ENCODE measurements around the gene GPRIN2.
"Not testable (repeated sequence)": the region's sequence is repeated elsewhere in the genome, so short reads cannot be mapped to it uniquely, and the experiment has no call there.

Gene GPRIN2

GRCh38 chr10:46514431-46514861, 42.0 kb downstream of the GPRIN2 start:
- in situ Hi-C loops (cut with HindIII; ENCODE audit: low sequenced_read_pairs) = no loop called here

DNA sequence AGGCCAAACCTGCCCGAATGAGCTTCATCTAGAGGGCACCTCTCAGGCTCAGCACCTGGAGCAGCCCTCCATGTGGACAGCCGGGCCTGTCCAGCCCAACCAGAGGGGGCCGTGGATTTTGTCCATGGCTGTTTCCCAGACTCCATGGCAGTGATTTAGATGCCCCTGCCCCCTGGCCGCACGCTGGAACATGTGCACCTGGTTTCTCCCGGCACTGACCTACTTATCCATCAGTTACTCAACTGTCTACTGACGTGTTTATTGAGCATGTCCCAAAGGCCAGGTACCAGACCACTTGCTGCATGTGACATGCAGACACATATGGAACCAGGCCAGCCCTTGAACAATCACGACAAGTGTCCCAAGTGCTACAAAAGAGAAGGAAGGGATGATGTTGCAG, 43.1 kb downstream of the GPRIN2 start:
- DNase-seq (ENCODE audit: low read depth, low spot score); H3K4me3 ChIP-seq (ENCODE audit: low read depth, low read length); in situ Hi-C loops (cut with HindIII; ENCODE audit: low sequenced_read_pairs): not testable (repeated sequence)

More at GRCh38 chr10:46514431-46514861, 42.0 kb downstream of the GPRIN2 start:
- TF ChIP-seq, protein P1, sequence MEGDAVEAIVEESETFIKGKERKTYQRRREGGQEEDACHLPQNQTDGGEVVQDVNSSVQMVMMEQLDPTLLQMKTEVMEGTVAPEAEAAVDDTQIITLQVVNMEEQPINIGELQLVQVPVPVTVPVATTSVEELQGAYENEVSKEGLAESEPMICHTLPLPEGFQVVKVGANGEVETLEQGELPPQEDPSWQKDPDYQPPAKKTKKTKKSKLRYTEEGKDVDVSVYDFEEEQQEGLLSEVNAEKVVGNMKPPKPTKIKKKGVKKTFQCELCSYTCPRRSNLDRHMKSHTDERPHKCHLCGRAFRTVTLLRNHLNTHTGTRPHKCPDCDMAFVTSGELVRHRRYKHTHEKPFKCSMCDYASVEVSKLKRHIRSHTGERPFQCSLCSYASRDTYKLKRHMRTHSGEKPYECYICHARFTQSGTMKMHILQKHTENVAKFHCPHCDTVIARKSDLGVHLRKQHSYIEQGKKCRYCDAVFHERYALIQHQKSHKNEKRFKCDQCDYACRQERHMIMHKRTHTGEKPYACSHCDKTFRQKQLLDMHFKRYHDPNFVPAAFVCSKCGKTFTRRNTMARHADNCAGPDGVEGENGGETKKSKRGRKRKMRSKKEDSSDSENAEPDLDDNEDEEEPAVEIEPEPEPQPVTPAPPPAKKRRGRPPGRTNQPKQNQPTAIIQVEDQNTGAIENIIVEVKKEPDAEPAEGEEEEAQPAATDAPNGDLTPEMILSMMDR (IDR thresholded peaks at IDR 0.05; ENCODE audit: low read depth, low read length) = no peak
- H3K4me3 ChIP-seq (ENCODE audit: low read depth, low read length) = no peak overlapping the region
- DNase-seq (ENCODE audit: low read depth, low spot score) = no peak

DNA sequence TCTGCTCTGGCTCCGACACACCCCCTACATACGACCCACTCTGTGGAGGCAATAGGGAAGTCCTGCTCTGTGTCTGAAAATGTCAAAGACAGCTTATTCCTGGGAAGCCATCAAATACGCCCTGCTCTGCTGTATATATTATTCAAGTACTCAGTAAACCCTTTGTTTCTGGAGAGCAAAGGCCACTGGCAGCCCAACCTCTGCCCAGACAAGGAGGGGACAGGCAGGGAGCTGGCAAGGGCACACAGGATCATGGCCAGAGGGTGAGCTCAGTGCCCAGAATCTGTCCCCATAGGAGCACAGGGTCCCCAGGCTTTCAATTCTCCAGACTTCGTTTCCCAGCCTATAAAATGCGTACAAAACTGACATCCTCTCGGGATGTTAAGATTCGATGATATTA, 43.7 kb downstream of the GPRIN2 start:
- in situ Hi-C loops (cut with HindIII; ENCODE audit: low sequenced_read_pairs); H3K4me3 ChIP-seq (ENCODE audit: low read depth, low read length); DNase-seq (ENCODE audit: low read depth, low spot score): not testable (repeated sequence)

DNA sequence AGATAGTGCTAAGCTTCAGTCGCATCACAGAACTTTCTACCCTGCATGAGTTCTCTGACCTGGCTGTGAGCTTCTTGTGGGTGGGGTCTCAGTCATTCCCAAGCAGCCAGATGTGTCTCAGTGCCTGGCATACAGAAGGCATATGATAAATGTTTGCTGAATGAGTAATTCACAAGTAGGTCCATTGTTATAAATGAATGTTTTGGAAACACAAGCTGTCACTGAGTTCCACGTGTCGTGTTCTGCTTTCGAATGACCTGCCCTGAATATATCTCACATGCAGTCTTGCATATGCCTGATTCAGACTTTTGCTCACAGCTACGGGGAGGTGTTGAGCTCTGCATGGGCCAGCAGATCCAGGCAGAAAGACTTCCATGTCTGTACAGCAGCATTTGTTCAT, 44.5 kb downstream of the GPRIN2 start:
- in situ Hi-C loops (cut with HindIII; ENCODE audit: low sequenced_read_pairs); H3K4me3 ChIP-seq (ENCODE audit: low read depth, low read length); DNase-seq (ENCODE audit: low read depth, low spot score): not testable (repeated sequence)
